CD4-positive, alpha-beta T cell (primary cell): ENCODE results near the gene CUL9. TPM values are rescaled to one million over a fixed set of nuclear protein-coding genes. Genes with fewer than 3 reads are reported as not detected.
A peak's percentile ranks its signal among the peaks of the same experiment; 100 is the strongest.

Experiments used
- ATAC-seq: fragments of 200-7000 bp; cut with Tn5 transposase; one replicate; pipeline ENCODE4 v1.10.0; 2022; ENCODE audit warnings: mild to moderate bottlenecking; ENCODE audit not compliant: poor library complexity
- CTCF ChIA-PET: fragments of 350-600 bp; sonication (Branson Sonifier 250); formaldehyde crosslinking; loops from one replicate; lab custom pipeline; 2021; ENCODE audit warnings: antibody characterized with exemption, inconsistent platforms; lab: Charles Lee
- POLR2A ChIA-PET: fragments of 350-600 bp; sonication (Branson Sonifier 250); formaldehyde crosslinking; loops from one replicate; lab custom pipeline; 2021; ENCODE audit warnings: antibody characterized with exemption, inconsistent platforms; lab: Charles Lee
- DNase-seq, 14 experiments: peaks; one replicate each; pipeline ENCODE4 v3.0.0-alpha.2; 2013 to 2020; ENCODE audit warnings: mixed read lengths in 2 of 14
- H3K27ac ChIP-seq, 2 donors: one replicate each; pipeline versions ENCODE4 v1.5.1 to v1.7.0; 2013; ENCODE audit warnings: low read length in 2 of 2, low read depth in 1 of 2, mild to moderate bottlenecking in 1 of 2
- H3K27me3 ChIP-seq, 2 experiments: 1 replicate in 1 of 2; 2 replicates in 1 of 2; pipeline versions ENCODE4 v1.6.1 to v1.7.0; 2013; ENCODE audit warnings: low read length in 2 of 2, control low read depth in 1 of 2, mild to moderate bottlenecking in 1 of 2, moderate library complexity in 1 of 2; ENCODE audit not compliant: insufficient read depth in 2 of 2, control insufficient read depth in 1 of 2
- H3K36me3 ChIP-seq: one replicate; pipeline ENCODE4 v1.6.1; 2013; ENCODE audit warnings: low read length, control low read depth; ENCODE audit not compliant: insufficient read depth
- H3K4me1 ChIP-seq: one replicate; pipeline ENCODE4 v1.6.1; 2013; ENCODE audit warnings: low read length, control low read depth; ENCODE audit not compliant: insufficient read depth
- H3K4me3 ChIP-seq: one replicate; pipeline ENCODE4 v1.5.1; 2013; ENCODE audit warnings: mild to moderate bottlenecking, low read length, moderate library complexity
- H3K9me3 ChIP-seq, 2 experiments: 1 replicate in 1 of 2; 2 replicates in 1 of 2; pipeline versions ENCODE4 v1.6.1 to v1.7.0; 2013; ENCODE audit warnings: low read length in 2 of 2, mild to moderate bottlenecking in 2 of 2, control low read depth in 1 of 2, moderate library complexity in 1 of 2; ENCODE audit not compliant: control insufficient read depth in 1 of 2, insufficient read depth in 1 of 2
- H3K27ac Mint-ChIP-seq: one replicate; pipeline ENCODE4 v1.8.0; 2020; ENCODE audit warnings: mixed read lengths
- H3K27me3 Mint-ChIP-seq: one replicate; pipeline ENCODE4 v1.8.0; 2021; ENCODE audit warnings: mixed read lengths
- H3K36me3 Mint-ChIP-seq: one replicate; pipeline ENCODE4 v1.8.0; 2021; ENCODE audit warnings: low read depth, mixed read lengths
- H3K4me1 Mint-ChIP-seq: one replicate; pipeline ENCODE4 v1.8.0; 2021; ENCODE audit warnings: low read depth, mixed read lengths
- H3K4me3 Mint-ChIP-seq: one replicate; pipeline ENCODE4 v1.8.0; 2020; ENCODE audit warnings: mild to moderate bottlenecking, mixed read lengths
- H3K9me3 Mint-ChIP-seq: one replicate; pipeline ENCODE4 v1.8.0; 2020; ENCODE audit warnings: mixed read lengths
- CTCF ChIP-seq: fragments of 200-600 bp; IDR thresholded peaks from one replicate; pipeline ENCODE4 v1.8.0; 2022; ENCODE audit warnings: antibody characterized with exemption, mild to moderate bottlenecking
- intact Hi-C, 2 experiments: fragments of 100-400 bp; cut with DNase I in 1 of 2; cut with micrococcal nuclease in 1 of 2; formaldehyde crosslinking; loops; one replicate each; pipeline versions ENCODE4 v1.15.1 to v1.9.0; 2023 to 2025; cut with DNase I, micrococcal nuclease
- total RNA-seq, 174 experiments: library from RNA in 2 of 174; stranded (reverse) in 2 of 174; gene quantifications; one replicate each; pipeline ENCODE4 v1.2.3 and lab custom pipeline; 2021 to 2026

CUL9 gene
- total RNA-seq, 2 experiments from 2014 or later, result 75.5 to 79.2 TPM

- peak; percentile 65 to 89 (median 76) for DNase-seq
- Histone ChIP-seq H3K36me3 (no peaks in the 10 kb centered on the region), H3K27ac (peak overlapping the region; percentile 24 to 42), H3K4me3 (peak overlapping the region; percentile 58), H3K9me3 (no peaks in the 10 kb centered on the region), H3K4me1 (peaks cover 26% of the 10 kb centered on the region), H3K27me3 (peaks cover 34 to 35% of the 10 kb centered on the region in 2 experiments)
- CTCF ChIA-PET, result interaction anchor here (1.1 to 1.8 kb wide), 2 partner anchors 18 to 76 kb away, joined by 3 to 18 read pairs; partner anchors contain the start of genes DNPH1 and SRF
- POLR2A ChIA-PET, result interaction anchor here (0.5 to 1.2 kb wide), 10 partner anchors 18 to 269 kb away, joined by 3 to 8 read pairs (median 4); partner anchors contain the start of genes DNPH1, PPP2R5D and ZNF318
- Mint-ChIP-seq H3K27me3 (peaks cover 15% of the 10 kb centered on the region), H3K4me1 (peaks cover 22% of the 10 kb centered on the region), H3K4me3 (no peak overlapping the region), H3K27ac (peak overlapping the region; percentile 70), H3K36me3 (peaks cover 3% of the 10 kb centered on the region), H3K9me3 (no peaks in the 10 kb centered on the region)
- intact Hi-C loops, result loop anchor here (5.0 to 10.0 kb wide), 5 partner anchors 75 to 1513 kb away; partner anchors contain the start of genes GTPBP2 (in 1 of the 2), SRF (in 1 of the 2), TFEB (in 1 of the 2) and TJAP1 (in 1 of the 2)
- peak; percentile 97 for ATAC-seq
- no peak for TF ChIP-seq CTCF
These were observed 65.4 kb downstream of the CUL9 start for GRCh38 chr6:43247114-43247999.

GRCh38 chr6:43248101-43248500 is 66.1 kb downstream of the CUL9 start:
- CTCF ChIA-PET, result interaction anchor here (1.3 kb wide), 1 partner anchor 15 kb away, joined by 4 read pairs; no protein-coding TSS in a partner anchor
- intact Hi-C loops, result loop anchor here (5.0 to 10.0 kb wide), 5 partner anchors 76 to 1513 kb away; partner anchors contain the start of genes GTPBP2 (in 1 of the 2), SRF (in 1 of the 2), TFEB (in 1 of the 2) and TJAP1 (in 1 of the 2)
- peaks cover 22% of the 10 kb centered on the region for H3K4me1 Mint-ChIP-seq
- H3K27ac Mint-ChIP-seq, result no peak overlapping the region
- DNase-seq (no peak), ATAC-seq (no peak)
- H3K4me1 ChIP-seq, result peaks cover 26% of the 10 kb centered on the region
- no peak overlapping the region for H3K4me3 ChIP-seq
- POLR2A ChIA-PET, result interaction anchor here (0.6 kb wide), 1 partner anchor 19 kb away, joined by 3 read pairs; the partner anchor contains the start of gene DNPH1
- H3K27me3 Mint-ChIP-seq, result peaks cover 21% of the 10 kb centered on the region
- H3K27ac ChIP-seq, result no peak overlapping the region
- H3K4me3 Mint-ChIP-seq, result no peak overlapping the region
- H3K9me3 Mint-ChIP-seq, result no peaks in the 10 kb centered on the region
- no peaks in the 10 kb centered on the region for H3K9me3 ChIP-seq
- H3K27me3 ChIP-seq, result peaks cover 27 to 28% of the 10 kb centered on the region in 2 experiments
- H3K36me3 ChIP-seq, result no peaks in the 10 kb centered on the region
- TF ChIP-seq CTCF, result no peak
- peaks cover 3% of the 10 kb centered on the region for H3K36me3 Mint-ChIP-seq

GRCh38 chr6:43248791-43249190 is 66.8 kb downstream of the CUL9 start:
- Mint-ChIP-seq H3K36me3 (peaks cover 3% of the 10 kb centered on the region), H3K4me1 (peaks cover 22% of the 10 kb centered on the region), H3K4me3 (no peak overlapping the region), H3K27me3 (peaks cover 26% of the 10 kb centered on the region), H3K9me3 (no peaks in the 10 kb centered on the region), H3K27ac (no peak overlapping the region)
- no peak for TF ChIP-seq CTCF
- Histone ChIP-seq H3K36me3 (no peaks in the 10 kb centered on the region), H3K27me3 (peaks cover 23 to 24% of the 10 kb centered on the region in 2 experiments), H3K27ac (no peak overlapping the region), H3K9me3 (no peaks in the 10 kb centered on the region), H3K4me1 (peaks cover 26% of the 10 kb centered on the region), H3K4me3 (no peak overlapping the region)
- intact Hi-C loops, result loop anchor here (5.0 to 10.0 kb wide), 5 partner anchors 76 to 1514 kb away; partner anchors contain the start of genes GTPBP2 (in 1 of the 2), SRF (in 1 of the 2), TFEB (in 1 of the 2) and TJAP1 (in 1 of the 2)
- no peak for ATAC-seq
- no peak for DNase-seq
- CTCF ChIA-PET, result interaction anchor here (1.3 kb wide), 1 partner anchor 14 kb away, joined by 4 read pairs; no protein-coding TSS in a partner anchor
- POLR2A ChIA-PET, result interaction anchor here (1.0 kb wide), 1 partner anchor 107 kb away, joined by 3 read pairs; no protein-coding TSS in a partner anchor
